GM19351 (cell line): ENCODE results near the gene EPHB4.

Experiments
- ATAC-seq: cut with Tn5 transposase; IDR thresholded peaks from one replicate; pipeline ENCODE4 v1.9.1; 2021; ENCODE audit warnings: mild to moderate bottlenecking, moderate library complexity; ENCODE audit not compliant: unreplicated experiment

The EPHB4 gene

DNA sequence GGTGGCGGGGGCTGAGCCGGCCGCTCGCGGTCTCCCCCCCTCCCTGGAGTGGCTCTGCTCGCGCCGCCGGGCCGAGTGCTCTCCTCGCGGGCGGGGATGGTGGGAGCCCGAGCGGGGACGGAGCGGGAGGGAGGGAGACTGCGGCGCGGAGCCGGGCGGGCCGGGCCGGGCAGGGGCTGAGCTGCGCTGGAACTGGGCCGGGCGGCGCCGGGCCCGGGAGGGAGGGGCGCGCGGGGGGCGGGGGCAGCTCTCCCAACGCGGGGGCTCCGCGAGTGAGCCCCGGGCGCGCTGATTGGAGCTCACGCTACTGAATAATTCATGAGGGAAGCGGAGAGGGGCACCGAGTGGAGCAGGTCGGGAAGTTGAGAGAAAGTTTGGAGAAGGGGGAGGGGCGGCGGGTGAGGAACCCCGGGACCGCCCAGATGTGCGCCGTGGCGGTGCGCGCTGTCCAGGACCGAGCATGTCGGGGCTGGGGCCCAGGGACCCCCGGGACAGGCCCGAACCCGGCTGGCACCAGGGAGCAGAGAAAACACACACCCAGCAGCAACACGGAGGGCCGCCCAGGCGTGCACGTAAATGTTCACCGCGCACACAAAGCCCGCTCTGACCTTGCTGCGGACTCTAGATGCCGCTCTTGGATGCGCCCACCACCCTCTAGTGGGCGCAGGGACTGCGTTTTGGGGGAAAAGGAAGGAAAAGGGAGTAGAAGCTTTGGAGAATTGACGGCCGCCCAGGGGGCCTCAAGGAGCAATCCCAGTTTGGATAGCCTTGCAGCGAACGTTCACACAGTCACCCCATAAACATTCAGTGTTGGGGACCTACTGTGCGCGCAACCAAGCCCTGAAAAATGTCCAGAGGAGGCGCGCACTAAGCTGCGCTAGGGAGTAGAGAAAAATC lies at the start of gene EPHB4:
EPHB4 (minus strand) TSS at position 194 of the 897 bp plus-strand sequence. CDS start 493 bp downstream, outside the sequence.
- no peak for ATAC-seq

GRCh38 chr7:100875356-100875751 lies 48.0 kb upstream of the EPHB4 start:
- ATAC-seq: peak; percentile 41

DNA sequence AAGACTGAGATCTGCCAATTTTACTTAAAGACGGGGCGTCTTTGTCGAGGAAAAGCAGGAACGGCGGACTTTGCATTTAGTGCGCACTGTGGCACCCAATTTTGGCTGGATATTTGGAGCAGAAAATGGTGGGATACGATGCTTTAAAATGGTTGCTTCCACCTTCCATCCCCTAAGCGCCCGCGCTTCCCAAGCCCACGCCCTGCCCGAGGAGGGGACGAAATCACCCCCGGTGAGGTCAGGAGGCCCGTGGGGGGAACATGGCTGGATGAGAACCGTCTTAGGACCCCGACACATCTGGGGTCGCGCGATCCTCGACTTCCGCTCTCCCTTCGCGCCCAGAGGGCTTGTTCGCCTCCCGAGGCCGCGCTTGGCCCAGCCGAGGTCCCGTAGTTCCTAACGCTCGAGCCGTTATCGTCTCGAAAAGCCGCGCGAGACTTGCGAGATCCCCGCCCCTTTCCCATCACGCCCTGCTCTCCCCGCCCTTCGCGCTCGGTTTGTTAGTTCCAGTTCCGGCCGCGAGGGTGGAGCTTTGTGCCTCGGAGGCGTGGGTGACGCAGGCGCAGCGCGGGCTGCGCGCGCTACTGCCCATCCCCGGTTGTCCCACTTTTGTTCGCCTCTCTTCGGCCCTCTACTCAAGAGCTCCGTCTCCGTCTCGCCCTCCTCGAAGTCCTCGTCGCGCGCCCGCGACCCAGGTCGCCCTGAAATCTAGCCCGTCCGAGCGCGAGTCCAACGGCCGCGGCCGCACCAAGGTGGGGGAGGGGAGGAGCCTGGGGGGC lies 47.4 kb upstream of the EPHB4 start, which contains the start of gene SRRT:
SRRT (plus strand) TSS at position 527 of the 779 bp plus-strand sequence. CDS start 488 bp downstream, outside the sequence.
- peak; percentile 91 for ATAC-seq

GRCh38 chr7:100874300-100874576 lies 46.9 kb upstream of the EPHB4 start:
- no peak for ATAC-seq

GRCh38 chr7:100873599-100874299 lies 46.4 kb upstream of the EPHB4 start:
- ATAC-seq: no peak

- peak; percentile 34 for ATAC-seq
Measured at GRCh38 chr7:100867776-100868485, 40.6 kb upstream of the EPHB4 start.

DNA sequence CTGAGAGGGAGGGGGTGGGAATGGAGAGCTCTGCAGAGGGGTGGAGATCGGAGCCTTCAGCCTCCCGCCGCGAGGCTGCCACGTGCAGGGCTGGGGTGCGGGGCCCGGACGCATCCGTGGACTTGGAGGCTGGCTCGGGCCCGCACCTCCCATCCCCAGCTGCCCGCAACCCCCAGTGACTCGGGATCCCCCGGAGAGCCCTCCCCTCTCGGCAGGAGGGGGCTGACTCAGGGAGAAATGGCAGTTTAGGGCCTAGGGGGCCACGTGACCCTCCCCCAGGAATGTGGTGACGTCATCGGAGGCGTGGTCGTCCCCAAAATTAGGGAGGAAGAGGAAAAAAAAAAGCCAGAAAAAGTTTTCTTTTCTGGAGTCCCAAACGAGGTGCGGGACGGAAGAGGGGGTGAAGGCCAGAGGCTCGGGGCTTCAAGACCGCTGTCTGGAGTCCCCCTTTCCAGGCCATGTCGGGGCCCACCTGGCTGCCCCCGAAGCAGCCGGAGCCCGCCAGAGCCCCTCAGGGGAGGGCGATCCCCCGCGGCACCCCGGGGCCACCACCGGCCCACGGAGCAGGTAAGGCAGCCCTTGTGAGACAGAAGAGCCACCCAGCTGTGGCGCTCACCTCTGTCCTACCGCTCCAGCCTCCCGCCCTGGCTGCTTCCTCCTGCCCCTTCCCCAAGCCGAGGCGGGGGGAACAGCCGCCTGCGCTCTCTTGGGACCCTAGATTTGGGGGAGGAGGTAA lies 39.9 kb upstream of the EPHB4 start, which contains the start of gene TRIP6:
TRIP6 (plus strand) TSS at position 348 of the 736 bp plus-strand sequence; CDS start at position 459, 111 bp downstream.
- peak; percentile 62 for ATAC-seq

- no peak for ATAC-seq
Measured at GRCh38 chr7:100866729-100867039, 39.4 kb upstream of the EPHB4 start.

DNA sequence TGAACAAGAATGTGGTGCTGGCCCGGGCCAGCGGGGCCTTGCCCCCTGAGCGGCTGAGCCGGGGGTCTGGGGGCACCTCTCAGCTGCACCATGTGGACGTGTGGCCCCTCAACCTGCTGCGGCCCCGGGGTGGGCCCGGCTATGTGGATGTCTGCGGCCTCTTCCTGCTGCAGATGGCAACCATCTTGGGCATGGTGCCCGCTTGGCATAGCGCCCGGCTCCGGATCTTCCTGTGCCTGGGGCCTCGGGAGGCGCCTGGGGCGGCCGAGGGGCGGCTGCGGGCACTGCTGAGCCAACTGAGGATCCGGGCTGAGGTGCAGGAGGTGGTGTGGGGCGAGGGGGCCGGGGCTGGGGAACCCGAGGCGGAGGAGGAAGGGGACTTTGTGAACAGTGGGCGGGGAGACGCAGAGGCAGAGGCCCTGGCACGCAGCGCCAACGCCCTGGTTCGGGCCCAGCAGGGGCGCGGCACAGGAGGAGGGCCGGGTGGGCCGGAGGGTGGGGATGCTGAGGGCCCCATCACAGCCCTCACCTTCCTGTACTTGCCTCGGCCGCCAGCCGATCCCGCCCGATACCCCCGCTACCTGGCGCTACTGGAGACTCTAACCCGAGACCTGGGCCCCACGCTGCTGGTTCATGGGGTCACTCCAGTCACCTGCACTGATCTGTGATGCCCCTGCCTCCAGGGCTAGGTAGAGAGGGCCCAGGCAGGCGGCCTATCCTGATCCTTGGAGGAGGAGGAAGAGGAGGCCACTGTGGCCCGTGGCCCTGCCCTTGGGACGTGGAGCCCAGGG lies 38.8 kb upstream of the EPHB4 start:
- no peak for ATAC-seq

DNA sequence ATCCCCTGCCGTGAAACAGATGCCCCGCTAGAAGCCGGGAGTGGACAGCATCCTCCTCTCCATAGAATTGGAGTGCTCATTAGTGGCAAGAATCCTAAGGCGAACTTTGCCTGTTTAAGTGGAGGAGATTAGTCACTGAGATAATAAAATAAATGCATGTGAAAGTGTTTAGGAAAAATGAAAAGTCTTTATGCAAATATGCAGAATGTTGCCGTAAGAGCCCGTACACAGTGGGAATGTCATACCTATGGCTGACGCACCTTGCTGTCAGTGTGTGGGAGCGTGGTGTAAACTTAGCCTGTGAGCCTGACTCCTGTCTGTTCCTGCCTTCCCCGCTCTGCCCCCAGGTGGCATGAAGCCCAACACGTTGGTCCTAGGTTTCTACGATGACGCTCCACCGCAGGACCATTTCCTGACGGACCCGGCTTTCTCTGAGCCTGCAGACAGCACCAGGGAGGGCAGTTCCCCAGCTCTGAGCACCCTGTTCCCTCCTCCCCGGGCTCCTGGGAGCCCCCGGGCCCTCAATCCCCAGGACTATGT lies 38.1 kb upstream of the EPHB4 start:
- no peak for ATAC-seq

DNA sequence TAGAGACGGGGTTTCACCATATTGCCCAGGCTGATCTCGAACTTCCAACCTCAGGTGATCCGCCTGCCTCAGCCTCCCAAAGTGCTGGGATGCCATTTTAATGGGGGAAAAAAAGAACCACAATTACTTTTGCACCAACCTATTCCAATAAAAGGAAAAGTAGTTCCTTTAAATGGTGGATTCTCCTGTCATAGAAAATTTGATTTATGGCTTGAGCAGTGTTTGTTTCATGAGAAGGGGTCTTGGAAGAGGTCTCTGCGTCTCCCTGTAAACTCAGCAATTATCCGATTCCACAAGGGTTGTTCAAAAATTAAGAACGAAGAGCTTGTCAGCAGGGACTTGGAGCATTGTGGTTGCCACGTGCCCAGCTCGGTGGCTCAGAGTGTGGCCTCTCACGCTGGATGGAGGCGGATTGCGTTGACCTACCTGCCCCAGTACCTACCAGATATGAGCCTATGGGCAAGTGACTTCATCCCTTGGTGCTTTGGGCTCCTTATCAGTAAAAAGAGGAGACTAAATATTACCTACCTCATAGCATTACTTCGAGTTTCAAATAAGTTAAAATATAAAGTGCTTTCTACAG lies 37.0 kb upstream of the EPHB4 start:
- ATAC-seq: no peak

- ATAC-seq: no peak
Measured at GRCh38 chr7:100863406-100863950, 36.2 kb upstream of the EPHB4 start.

- ATAC-seq: no peak
Measured at GRCh38 chr7:100861616-100861985, 34.3 kb upstream of the EPHB4 start.

DNA sequence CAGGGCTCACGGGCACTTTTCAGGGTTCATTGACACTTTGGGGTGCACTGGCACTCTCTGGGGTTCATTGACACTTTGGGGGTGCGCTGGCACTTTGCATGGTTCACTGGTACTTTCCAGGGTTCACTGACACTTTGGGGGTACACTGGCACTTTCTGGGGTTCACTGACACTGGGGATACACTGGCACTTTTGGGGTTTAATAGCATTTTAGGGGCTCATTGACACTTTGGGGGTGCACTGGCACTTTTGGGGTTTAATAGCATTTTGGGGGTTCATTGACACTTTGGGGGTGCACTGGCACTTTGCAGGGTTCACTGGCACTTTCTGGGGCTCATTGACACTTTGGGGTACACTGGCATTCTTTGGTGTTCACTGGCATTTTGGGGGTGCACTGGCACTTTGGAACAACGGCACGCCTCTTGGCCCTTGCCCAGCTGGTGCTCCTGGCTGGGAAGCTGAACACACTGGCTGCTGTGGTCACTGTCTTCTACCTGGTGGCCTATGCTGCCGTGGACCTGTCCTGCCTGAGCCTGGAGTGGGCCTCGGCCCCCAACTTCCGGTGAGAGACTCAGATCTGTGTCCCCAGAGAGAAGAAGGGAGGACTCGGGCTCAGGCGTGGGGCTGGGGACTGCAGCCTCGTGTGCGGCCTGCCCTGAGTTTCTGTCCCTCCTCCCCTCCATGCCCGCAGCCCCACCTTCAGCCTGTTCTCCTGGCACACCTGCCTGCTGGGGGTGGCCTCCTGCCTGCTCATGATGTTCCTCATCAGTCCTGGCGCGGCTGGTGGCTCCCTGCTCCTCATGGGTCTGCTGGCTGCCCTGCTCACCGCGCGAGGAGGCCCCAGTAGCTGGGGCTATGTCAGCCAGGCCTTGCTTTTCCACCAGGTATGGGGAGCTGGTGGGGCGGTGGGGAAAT lies 33.6 kb upstream of the EPHB4 start:
- ATAC-seq: no peak

DNA sequence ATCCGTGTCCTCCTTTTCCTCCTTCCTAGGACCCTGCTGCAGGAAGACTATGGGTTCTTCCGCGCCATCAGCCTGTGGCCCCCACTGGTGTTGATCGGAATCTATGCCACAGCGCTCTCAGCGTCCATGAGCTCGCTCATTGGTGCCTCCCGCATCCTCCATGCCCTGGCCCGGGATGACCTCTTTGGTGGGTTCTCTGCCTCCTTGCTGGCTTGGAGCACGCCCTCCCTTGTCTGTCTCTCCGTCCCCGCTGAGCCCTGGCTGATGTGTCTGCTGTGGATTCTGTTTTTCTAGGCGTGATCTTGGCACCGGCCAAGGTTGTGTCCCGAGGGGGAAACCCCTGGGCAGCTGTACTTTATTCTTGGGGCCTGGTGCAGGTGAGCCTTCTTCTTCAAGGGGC lies 32.5 kb upstream of the EPHB4 start:
- ATAC-seq: no peak

DNA sequence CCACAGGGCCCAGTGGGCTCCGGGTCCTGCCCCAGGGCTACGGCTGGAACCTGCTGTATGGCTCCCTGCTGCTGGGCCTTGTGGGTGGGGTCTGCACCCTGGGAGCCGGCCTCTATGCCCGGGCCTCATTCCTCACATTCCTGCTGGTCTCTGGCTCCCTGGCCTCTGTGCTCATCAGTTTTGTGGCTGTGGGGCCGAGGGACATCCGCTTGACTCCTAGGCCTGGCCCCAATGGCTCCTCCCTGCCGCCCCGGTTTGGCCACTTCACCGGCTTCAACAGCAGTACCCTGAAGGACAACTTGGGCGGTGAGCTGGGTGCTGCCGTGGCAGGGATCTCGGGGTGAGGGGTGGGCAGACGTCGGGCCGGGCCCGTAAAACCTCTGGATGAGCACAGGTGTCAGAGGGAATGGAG lies 29.6 kb upstream of the EPHB4 start:
- no peak for ATAC-seq

- no peak for ATAC-seq
Measured at GRCh38 chr7:100855515-100855914, 28.2 kb upstream of the EPHB4 start.
